ENCODE measurements around the gene NANS.

Gene NANS

DNA sequence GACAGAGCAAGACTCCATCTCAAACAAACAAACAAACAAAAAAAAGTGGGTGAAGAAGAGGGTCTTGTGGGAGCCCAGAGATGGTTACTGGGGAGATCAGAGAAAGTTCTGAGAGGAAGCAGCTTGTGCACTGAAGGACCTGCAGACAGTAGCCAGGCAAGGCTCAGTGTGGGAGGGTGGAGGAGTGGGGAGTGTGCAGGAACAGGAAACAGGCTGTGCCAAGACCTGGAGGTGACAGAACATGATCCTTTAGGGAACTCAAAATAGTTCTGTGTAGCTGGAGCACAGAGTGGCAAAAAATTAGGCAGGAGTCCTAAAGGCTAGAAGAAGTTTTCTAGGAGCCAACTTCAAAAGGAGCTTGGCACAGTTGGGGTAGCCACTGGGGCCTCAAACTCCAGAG, 19.2 kb upstream of the NANS start:
- FAIRE-seq (no peak), DNase-seq (ENCODE audit: insufficient read length, low spot score) (no peak)

DNA sequence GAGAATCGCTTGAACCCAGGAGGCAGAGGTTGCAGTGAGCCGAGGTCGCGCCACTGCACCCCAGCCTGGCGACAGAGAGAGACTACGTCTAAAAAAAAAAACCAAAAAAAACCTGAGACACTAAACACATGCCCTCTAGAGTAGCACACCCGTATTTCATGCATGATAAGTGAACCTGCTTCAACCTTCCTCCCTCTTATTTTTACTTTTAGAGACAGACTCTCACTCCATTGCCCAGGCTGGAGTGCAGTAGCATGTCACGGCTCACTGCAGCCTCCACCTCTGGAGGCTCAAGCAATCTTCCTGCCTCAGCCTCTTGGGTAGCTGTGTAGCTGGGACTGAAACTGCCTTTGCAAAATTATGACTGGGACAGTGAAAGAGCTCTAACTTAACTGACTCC, 17.6 kb upstream of the NANS start:
- peak; percentile 88 for FAIRE-seq

DNA sequence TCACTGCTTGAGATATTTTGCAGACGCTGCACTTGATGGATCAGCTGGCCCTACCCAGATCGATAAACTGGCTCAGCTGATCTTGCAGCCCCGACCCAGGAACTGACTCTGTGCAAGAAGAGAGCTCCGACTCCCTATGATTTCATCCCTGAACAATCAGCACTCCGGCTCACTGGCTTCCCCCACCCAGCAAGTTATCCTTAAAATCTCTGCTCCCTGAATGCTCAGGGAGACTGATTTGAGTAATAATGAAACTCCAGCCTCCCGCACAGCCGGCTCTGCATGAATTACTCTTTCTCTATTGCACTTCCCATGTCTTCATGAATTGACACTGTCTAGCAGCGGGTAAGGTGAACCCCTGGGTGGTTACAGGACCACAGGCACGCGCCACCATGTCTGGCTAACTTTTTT, 16.9 kb upstream of the NANS start:
- FAIRE-seq (peak; percentile 4), DNase-seq (ENCODE audit: insufficient read length, low spot score) (no peak)

More for the DNA sequence above, 17.6 kb upstream of the NANS start:
- no peak for DNase-seq (ENCODE audit: insufficient read length, low spot score)

DNA sequence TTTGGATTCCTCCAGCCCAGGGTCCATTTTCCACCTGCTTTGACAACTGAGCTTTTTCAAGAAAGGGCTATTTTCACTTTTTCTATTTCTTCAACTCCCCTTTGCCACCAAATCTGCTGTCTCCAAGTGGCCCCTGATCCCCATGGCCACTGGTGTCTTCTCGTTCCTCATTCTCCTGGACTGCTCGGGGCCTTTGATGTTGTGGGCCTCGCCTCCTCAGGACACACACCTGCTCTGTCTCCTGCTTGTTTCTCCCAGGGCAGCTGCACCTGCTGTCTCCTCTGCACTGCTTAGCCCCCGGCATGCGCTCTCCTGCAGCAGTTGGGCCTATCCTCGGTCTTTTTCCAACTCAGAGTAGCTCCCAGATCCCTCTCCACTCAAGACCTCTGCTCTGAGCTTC, 16.3 kb upstream of the NANS start:
- no peak for DNase-seq (ENCODE audit: insufficient read length, low spot score)
- no peak for FAIRE-seq

DNA sequence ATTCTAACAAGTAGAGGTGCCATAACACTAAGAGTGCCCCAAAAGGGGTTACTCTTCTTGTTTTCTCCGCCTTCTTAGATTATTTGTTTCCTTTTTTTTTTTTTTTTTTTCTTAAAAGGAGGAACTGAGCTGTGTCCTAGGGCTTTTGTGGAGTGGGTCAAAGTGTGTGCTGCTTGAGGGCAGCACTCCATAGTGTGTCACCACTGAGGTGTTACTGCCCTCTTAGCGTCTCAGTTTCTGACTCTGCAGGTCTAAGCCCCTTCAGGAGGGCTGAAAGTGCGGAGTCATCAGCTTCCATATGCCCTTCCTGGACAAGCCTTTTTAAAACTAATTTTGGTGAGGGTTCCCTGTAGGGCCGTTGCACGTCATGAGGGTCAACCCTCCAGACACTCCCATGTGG, 12.6 kb upstream of the NANS start:
- no peak for DNase-seq (ENCODE audit: insufficient read length, low spot score)
- FAIRE-seq = no peak

DNA sequence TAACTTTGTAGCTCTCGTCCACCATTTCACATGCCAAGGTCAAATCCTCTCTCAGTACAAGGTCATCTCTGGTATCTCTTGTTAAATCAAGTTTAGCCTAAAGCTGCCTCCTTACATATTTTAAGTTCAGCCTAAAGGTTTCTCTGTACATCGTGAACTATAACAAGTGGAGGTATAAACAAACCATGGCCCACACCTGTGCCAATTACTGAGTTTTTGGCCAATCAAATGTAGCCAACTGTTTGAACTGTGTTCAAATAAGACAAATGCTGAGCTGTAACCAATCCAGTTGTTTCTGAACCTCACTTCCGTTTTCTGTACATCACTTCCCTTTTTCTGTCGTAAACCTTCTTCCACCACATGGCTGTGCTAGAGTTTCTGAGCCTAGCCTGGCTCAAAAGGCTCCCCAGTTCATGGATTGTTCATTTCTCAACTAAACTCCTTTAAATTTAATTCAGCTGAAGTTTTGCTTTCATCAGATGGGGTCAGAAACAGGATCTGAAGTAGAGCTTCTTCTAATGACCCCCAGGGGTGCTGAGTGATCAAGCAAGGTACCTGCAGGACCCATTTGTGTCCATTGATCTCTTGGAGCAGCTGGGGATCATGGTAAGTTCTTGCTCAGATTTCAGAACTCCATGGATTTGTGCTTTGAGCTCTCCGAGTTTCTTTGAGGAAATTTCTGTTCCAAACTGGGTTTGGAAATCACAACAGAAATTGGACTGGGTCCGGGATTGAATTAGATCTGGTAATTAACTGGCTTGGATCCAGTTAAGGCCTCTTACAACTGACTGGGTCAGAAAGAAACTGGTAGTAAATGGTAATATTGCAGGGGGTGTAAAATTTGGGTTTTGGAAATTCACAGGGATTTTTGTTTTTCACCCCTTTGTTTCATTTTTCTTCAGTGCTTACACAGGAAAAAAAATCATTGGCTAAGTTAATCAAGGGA, 11.0 kb upstream of the NANS start:
- peak; percentile 89 for FAIRE-seq
- DNase-seq (ENCODE audit: insufficient read length, low spot score) = no peak

DNA sequence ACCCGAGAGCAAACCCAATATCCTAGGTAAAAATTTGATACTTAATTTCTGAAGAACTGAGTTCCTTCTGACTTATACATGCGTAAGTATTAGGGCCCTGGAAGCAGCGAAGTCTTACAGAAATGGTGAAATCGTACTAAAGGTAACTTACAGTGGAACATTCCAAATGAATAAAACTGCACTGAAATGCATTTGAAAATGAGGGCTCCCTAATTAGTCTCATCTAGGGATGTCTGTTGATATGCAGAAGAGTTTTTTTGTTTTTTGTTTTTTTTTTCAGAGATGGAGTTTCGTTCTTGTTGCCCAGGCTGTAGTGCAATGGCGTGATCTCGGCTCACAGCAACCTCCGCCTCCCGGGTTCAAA, 10.4 kb upstream of the NANS start:
- DNase-seq (ENCODE audit: insufficient read length, low spot score) (no peak), FAIRE-seq (no peak)

DNA sequence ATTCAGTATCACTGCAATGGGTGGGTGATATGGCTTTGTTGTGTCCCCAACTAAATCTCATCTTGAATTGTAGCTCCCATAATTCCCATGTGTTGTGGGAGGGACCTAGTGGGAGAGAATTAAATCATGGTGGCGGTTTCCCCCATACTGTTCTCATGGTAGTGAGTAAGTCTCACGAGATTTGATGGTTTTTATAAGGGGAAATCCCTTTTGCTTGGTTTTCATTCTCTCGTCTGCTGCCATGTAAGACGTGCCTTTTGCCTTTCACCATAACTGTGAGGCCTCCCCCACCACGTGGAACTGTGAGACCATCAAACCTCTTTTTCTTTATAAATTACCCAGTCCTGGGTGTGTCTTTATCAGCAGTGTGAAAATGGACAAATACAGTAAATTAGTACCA, 9.5 kb upstream of the NANS start:
- DNase-seq (ENCODE audit: insufficient read length, low spot score) (no peak), FAIRE-seq (no peak)

DNA sequence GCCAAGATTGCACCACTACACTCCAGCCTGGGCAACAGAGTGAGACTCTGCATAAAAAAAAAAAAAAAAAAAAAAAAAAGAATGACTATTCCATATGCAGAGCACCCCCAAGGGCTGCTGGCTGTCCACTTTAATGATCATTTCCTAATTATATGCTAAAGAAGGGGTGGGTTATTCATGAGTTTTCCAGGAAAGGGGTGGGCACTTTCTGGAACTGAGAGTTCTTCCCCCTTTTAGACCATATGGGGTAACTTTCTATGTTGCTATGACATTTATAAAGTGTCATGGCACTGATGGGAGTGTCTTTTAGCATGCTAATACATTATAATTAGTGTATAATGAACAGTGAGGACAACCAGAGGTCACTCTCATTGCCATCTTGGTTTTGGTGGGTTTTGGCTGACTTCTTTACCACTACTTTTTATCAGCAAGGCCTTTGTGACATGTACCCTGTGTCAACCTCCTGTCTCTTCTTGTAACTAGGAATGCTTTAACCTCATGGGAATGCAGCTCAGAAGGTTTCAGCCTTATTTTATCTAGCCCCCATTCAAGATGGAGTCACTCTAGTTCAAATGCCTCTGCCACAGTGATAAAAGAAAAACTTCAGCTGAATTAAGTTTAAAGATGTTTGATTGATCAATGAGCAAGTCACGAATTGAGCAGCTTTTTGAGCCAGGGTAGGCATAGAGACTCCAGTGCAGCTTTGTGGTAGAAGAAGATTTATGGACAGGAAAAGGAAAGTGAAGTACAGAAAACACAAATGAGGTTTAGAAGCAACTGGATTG, 7.1 kb upstream of the NANS start:
- FAIRE-seq (no peak), DNase-seq (ENCODE audit: insufficient read length, low spot score) (no peak)

DNA sequence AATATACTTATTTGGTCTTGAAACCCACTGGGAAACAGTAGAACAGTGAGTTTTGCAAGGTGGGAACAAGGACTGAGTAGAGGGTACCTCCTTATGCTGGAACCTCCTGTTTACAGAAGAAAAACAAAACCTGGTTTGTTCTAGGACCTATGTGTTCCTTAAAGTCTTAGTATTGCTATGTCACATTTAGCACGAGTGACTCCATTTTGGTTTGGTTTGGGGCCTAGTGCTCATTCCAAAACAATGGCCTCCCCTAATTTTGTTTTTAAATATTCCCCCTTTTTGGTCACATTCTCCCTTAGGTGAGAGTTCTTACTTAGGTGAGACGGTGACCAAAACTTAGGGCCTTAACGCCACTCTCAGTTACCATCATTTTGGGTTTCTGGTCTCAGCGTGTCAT, 6.2 kb upstream of the NANS start:
- no peak for FAIRE-seq
- DNase-seq (ENCODE audit: insufficient read length, low spot score) = no peak

DNA sequence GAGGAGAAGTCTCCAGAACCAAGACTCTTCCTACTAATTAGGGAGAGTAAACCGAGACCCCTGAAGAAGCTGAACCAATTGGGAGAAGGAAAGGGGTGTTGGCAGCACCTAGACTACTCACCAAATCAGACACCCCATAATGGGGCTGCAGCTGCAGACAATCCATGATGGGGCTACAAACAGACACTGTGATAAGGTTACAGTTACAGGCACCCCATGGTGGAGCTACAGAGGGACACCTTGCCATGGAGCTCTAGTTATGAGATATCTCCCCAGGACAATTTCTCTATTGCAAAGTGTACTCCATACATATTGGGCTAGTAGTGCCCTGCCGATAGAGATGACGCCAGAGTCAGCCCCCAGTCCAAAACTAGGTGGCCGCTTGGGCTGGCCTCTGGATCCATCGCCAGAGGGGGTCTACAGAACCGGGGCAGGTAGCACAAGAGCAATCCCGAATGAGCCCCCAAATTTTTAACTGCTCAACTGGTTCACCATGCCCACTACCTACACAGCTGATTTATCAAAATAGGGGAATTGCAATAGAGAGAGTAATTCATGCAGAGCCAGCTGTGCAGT, 2.1 kb upstream of the NANS start:
- no peak for DNase-seq (ENCODE audit: insufficient read length, low spot score)
- no peak for FAIRE-seq

DNA sequence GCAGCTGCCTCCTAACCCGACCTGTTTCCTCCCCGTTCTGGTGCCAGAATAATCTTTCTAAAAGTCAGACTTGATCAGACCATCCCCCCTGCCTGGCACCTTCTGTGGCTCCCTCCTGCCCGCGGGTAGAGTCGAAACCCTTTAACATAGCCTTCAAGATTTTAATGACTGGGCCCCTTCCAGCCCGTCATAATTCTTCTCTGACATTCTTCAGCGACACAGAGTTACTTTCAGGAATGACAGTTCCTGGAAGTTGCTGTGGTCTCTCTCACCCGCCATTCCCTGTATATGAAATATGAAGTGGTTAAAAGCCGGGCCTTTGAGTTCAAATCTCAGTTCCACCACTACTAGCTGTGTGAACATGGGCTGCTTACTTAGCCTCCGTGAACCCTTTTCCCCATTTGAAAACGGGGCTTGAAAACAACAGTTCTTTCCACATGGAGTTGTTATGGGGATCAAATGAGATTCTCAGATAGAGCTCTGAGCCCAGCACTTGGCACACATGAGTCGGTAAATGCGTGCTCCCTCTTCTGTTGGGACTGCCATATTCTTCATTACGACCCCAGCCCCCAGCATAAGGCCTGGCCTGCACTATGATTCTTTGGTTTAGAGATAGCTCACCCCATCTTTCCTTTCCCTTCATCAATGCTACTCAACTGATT, 737 bp downstream of the NANS start:
- FAIRE-seq (peak; percentile 79), DNase-seq (ENCODE audit: insufficient read length, low spot score) (no peak)

DNA sequence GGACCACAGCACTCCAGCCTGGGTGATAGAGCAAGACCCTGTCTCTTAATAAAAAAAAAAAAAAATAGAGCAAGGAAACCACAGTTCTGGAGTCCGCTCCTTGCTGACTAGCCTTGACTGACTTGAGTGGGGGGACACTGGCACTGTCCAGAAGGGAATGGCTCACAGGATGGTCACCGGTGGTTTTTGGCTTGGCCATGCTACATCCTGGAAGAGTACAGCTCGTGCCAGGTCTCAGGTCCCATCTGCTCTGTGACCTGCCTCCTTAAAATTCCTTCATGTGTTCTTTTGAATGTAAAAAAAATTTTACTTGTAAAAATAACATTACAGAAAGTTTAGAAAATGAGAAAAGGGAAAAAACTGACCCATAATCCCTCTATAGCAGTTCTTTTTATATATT, 5.6 kb downstream of the NANS start:
- FAIRE-seq (no peak), DNase-seq (ENCODE audit: insufficient read length, low spot score) (no peak)

DNA sequence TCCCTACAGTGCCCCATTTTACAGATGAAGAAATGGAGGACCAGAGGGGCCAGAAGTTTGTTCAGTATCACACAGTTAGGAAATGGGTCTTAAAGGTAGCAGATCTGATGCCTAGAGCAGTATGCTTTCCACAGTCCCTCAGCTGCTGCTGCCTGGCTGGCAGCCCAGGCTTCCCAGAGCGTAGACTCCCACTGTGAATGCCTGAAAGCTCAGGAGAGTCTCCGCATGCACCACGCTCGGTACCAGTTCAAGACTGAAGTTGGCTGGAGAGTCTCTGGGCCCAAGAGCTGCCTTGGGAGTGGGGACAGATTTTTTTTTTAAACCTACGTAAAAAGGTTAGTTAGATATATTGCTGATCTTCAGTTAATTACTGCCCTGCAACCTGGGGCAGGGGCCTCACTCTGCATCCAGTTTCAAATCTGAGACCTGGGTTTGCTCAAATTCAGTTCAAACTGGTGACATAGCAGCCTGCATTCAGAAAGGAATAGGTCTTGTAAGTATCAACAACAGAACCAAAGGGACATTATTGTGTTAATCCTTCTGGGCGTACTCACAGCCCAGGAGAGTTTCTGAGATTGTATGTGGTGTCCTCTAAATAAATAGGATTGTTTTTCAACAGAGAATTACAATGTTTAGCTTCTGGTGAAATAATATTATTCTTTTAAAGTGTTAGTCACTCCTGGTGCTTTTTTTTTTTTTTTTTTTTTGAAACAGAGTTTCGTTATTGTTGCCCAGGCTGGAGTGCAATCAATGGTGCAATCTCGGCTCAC, 8.3 kb downstream of the NANS start:
- FAIRE-seq = no peak
- DNase-seq (ENCODE audit: insufficient read length, low spot score) = no peak

DNA sequence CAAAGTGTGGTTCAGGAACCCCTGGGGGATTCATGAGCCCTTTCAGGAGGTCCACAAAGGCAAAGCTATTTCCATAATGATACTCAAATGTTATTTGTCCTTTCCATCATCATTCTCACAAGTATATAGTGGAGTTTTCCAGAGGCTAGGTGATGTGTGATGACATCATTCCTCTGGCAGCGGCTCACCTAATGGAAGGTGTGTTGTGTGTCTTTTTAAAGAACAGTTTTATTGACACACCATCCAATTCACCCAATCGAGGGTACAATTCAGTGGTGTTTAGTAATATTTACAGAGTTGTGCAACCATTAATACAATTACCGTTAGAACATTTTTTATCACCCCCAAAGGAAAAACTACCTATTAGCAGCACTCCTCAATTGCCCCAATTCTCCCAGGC, 9.7 kb downstream of the NANS start:
- DNase-seq (ENCODE audit: insufficient read length, low spot score) = no peak
- no peak for FAIRE-seq

DNA sequence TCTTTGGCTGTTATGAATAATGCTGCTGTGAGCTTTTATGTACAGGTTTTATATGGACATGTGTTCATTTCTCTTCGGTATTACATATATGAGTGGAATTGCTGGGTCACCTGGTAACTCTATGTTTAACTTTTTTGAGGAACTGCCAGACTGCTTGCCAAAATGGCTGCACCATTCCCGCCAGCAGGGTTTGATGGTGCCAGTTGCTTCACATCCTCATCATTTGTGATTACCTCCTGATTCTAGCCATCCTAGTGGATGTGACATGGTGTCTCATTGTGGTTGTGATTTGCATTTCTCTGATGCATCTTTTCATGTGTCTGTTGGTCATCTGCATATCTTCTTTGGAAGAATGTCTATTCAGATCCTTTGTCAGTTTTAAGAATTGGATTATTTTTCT, 10.7 kb downstream of the NANS start:
- no peak for FAIRE-seq

DNA sequence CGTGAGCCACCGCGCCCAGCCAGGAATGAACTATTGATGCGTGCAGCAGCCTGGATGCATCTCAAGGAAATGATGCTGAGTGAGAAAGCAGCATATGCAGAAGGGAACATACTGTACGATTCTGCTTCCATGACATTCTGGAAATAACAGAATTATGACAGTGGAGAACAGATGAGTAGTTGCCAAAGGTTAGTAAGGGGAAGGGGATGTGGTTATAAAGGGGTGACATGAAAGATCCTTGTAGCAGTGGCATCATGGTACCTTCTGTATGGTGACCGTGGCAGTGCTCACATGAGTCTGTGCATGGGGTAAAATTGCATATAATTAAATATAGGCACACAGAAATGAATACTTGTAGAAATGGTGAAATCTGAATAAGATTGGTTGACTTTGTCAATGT, 13.0 kb downstream of the NANS start:
- no peak for FAIRE-seq

More for the DNA sequence above, 10.7 kb downstream of the NANS start:
- no peak for DNase-seq (ENCODE audit: insufficient read length, low spot score)

DNA sequence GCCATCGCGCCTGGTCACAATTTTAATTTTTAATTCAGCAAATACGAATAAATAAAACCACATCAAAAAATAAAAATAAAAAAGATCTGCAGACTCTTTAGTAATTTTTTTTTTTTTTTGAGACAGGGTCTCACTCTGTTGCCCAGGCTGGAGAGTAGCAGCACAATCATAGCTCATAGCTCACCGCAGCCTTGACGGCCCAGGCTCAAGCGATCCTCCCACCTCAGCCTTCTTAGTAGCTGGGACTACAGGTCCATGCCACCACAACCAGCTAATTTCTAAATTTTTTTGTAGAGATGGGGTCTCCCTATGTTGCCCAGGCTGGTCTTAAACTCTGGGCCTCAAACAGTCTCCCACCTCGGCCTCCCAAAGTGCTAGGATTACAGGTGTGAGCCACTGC, 14.2 kb downstream of the NANS start:
- FAIRE-seq = no peak
- no peak for DNase-seq (ENCODE audit: insufficient read length, low spot score)

More for the DNA sequence above, 13.0 kb downstream of the NANS start:
- no peak for DNase-seq (ENCODE audit: insufficient read length, low spot score)

DNA sequence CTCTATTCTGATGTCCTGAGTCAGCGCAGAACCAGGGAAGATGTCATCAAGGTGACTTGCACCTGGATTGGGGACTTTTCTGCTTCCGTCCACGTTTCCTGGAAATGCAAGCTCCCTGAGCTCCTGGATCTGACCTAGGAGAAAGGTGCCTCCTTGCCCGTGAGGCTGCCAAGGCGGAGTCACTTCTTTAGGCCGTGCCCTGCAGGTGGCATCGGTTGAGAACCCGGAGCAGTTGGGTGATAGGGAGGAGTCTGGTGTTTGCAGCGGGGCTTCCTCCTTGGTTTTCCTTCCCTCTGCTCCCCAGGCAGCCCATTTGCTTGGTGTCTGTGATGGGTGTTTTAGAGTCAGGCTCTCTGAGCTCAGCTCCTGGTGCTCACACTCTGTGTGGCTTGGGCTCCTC, 15.2 kb downstream of the NANS start:
- DNase-seq (ENCODE audit: insufficient read length, low spot score) (no peak), FAIRE-seq (no peak)

Measured in GM19239 (cell line).